Trophoblast cell (in vitro differentiated cells and primary cell): Measurements from ENCODE around the gene SNX33.
A peak's percentile ranks its signal among the peaks of the same experiment; 100 is the strongest.

Experiments used
- DNase-seq, 2 donors: peaks; one replicate each; pipeline ENCODE4 v3.0.0-alpha.2; 2016
- H2AFZ ChIP-seq: 2 replicates; pipeline ENCODE4 v1.6.1; 2013; ENCODE audit warnings: low read length, moderate library complexity, mild to moderate bottlenecking; ENCODE audit not compliant: insufficient read depth, poor library complexity
- H2AK5ac ChIP-seq: 2 replicates; pipeline ENCODE4 v1.6.1; 2013; ENCODE audit warnings: mild to moderate bottlenecking, low read length
- H2BK120ac ChIP-seq: 2 replicates; pipeline ENCODE4 v1.6.1; 2013; ENCODE audit warnings: low read length, mild to moderate bottlenecking, moderate library complexity; ENCODE audit not compliant: insufficient read depth, poor library complexity
- H2BK12ac ChIP-seq: 2 replicates; pipeline ENCODE4 v1.6.1; 2013; ENCODE audit warnings: mild to moderate bottlenecking, low read length, moderate library complexity
- H2BK5ac ChIP-seq: 2 replicates; pipeline ENCODE4 v1.6.1; 2013; ENCODE audit warnings: low read length, low read depth, moderate library complexity, mild to moderate bottlenecking; ENCODE audit not compliant: poor library complexity
- H3K14ac ChIP-seq: 2 replicates; pipeline ENCODE4 v1.6.1; 2013; ENCODE audit warnings: mild to moderate bottlenecking, low read length
- H3K18ac ChIP-seq: 2 replicates; pipeline ENCODE4 v1.6.1; 2013; ENCODE audit warnings: mild to moderate bottlenecking, low read length
- H3K23ac ChIP-seq: 2 replicates; pipeline ENCODE4 v1.6.1; 2013; ENCODE audit warnings: low read length
- H3K27ac ChIP-seq: 2 replicates; pipeline ENCODE4 v1.5.1; 2013; ENCODE audit warnings: low read depth, mild to moderate bottlenecking, inconsistent platforms, low read length, moderate library complexity
- H3K27me3 ChIP-seq: 2 replicates; pipeline ENCODE4 v1.6.1; 2013; ENCODE audit warnings: inconsistent platforms, mild to moderate bottlenecking, low read length, moderate library complexity; ENCODE audit not compliant: insufficient read depth
- H3K36me3 ChIP-seq, 2 experiments: 1 replicate in 1 of 2; 2 replicates in 1 of 2; pipeline ENCODE4 v1.6.1; 2013; ENCODE audit warnings: low read length in 2 of 2, mild to moderate bottlenecking in 2 of 2, moderate library complexity in 1 of 2; ENCODE audit not compliant: insufficient read depth in 2 of 2, control insufficient read depth in 1 of 2
- H3K4ac ChIP-seq: 2 replicates; pipeline ENCODE4 v1.6.1; 2013; ENCODE audit warnings: low read depth, mild to moderate bottlenecking, low read length, moderate library complexity
- H3K4me1 ChIP-seq, 2 experiments: 1 replicate in 1 of 2; 2 replicates in 1 of 2; pipeline ENCODE4 v1.6.1; 2013; ENCODE audit warnings: low read length in 2 of 2, mild to moderate bottlenecking in 2 of 2, moderate library complexity in 1 of 2; ENCODE audit not compliant: insufficient read depth in 2 of 2, control insufficient read depth in 1 of 2
- H3K4me2 ChIP-seq: 2 replicates; pipeline ENCODE4 v1.6.1; 2013; ENCODE audit warnings: inconsistent platforms, mild to moderate bottlenecking, low read length, moderate library complexity
- H3K4me3 ChIP-seq: 2 replicates; pipeline ENCODE4 v1.5.1; 2013; ENCODE audit warnings: mild to moderate bottlenecking, low read depth, low read length, inconsistent platforms
- H3K79me1 ChIP-seq: one replicate; pipeline ENCODE4 v1.6.1; 2013; ENCODE audit warnings: low read length
- H3K79me2 ChIP-seq: 2 replicates; pipeline ENCODE4 v1.6.1; 2013; ENCODE audit warnings: low read length, mild to moderate bottlenecking; ENCODE audit not compliant: control insufficient read depth, insufficient read depth, poor library complexity
- H3K9ac ChIP-seq: 2 replicates; pipeline ENCODE4 v1.6.1; 2013; ENCODE audit warnings: mild to moderate bottlenecking, low read length
- H3K9me3 ChIP-seq: 2 replicates; pipeline ENCODE4 v1.6.1; 2013; ENCODE audit warnings: low read depth, mild to moderate bottlenecking, control low read depth, inconsistent platforms, low read length; ENCODE audit not compliant: insufficient read depth
- H4K12ac ChIP-seq: 2 replicates; pipeline ENCODE4 v1.6.1; 2013; ENCODE audit warnings: low read depth, mild to moderate bottlenecking, low read length, moderate library complexity
- H4K8ac ChIP-seq: 2 replicates; pipeline ENCODE4 v1.6.1; 2013; ENCODE audit warnings: low read depth, mild to moderate bottlenecking, low read length, moderate library complexity
- H4K91ac ChIP-seq: one replicate; pipeline ENCODE4 v1.6.1; 2013; ENCODE audit warnings: low read depth, mild to moderate bottlenecking, low read length, moderate library complexity
- WGBS: extraction: QIAGEN DNeasy Blood & Tissue Kit; methylation state at CpG from one replicate; pipeline ENCODE4 v1.1.7; 2013; ENCODE audit warnings: missing lambda C conversion rate; ENCODE audit not compliant: insufficient read length, insufficient coverage; ENCODE audit errors: extremely low coverage; 5-methylcytosine and 5-hydroxymethylcytosine counted together

The SNX33 gene

DNA sequence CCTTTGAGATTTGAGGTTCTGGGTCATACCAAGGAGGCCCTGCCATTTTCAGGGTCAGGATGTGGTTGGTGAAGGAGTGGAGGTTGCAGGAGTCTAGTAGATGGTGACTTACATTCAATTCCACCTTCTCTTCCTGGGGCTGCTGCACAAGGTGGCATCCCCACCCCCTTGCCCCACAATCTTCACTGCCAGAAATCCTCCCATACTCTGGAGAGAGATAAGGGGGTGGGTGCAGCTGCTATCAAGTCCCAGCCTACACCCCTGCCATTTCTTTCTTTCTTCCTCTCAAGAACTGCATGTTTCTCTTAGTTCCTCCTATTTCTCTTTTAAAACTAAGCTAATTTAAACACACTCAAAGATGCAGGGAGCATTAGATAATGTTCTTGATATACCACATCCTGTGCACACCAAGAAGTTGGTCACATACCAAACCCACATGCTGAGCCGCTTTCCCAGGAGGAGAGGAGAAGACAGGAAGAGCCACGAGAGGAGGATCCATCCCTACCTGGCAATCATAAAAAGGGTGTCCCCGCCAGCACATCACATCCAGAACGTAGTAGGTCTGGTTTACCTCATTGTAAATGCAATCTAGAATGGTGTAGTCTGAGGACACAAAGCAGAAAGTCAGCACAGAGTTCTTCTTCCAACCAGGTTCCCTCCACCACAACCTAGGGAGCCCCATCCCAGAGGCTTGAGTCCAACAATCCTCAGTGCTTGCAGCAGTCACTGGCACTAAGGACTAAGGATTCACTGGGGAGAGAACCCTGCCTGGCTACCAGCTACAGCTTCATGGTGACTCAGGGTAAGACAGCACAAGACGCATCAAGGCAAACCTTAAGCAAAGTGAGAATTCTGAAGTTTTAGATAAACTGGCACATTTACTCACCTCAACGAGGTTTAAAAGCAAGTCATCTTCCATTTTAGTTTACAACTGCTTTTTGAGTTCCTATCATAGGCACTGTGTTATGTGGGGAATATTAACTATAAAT, 40.7 kb upstream of the SNX33 start:
- Histone ChIP-seq H3K4ac (no peak overlapping the region), H2BK120ac (no peak overlapping the region), H3K27me3 (no peaks in the 10 kb centered on the region), H3K36me3 (peaks cover 13 to 28% of the 10 kb centered on the region in 2 experiments), H2BK5ac (no peak overlapping the region), H3K14ac (no peak overlapping the region), H3K4me1 (no peaks in the 10 kb centered on the region), H2AFZ (no peak overlapping the region), H3K4me3 (no peak overlapping the region), H3K9me3 (no peaks in the 10 kb centered on the region), H3K4me2 (no peak overlapping the region), H3K23ac (no peak overlapping the region), H3K9ac (no peak overlapping the region), H4K12ac (no peak overlapping the region), H3K79me1 (no peaks in the 10 kb centered on the region), H3K27ac (no peak overlapping the region), H2BK12ac (no peak overlapping the region), H3K79me2 (no peaks in the 10 kb centered on the region), H2AK5ac (no peak overlapping the region), H4K91ac (no peak overlapping the region), H3K18ac (no peak overlapping the region), H4K8ac (no peak overlapping the region)
- no CpG with 5 or more reads among the region's 6 CpGs for WGBS
- DNase-seq = no peak

DNA sequence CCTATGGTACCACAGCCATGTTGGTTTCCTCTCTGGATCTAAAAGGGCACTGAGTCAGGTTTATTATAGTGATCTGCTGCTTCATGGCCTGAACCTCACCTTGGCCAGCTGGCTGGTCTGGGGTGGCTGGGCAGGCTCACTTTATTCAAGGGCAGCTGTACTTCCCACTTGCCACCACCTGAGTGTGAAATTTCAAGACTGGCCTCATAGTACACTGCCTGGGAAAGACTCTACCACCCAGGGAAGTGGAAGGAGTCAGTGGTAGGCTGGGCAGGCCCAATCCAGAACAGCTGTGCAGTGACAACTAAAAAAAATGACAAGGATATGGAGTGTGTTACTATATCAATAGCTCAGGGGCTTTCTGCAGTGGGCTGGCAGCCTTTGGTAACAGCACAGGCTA, 30.9 kb upstream of the SNX33 start:
- H3K4me2 ChIP-seq = no peak overlapping the region
- H3K4me3 ChIP-seq = no peak overlapping the region
- no peak overlapping the region for H4K8ac ChIP-seq
- peaks cover 13 to 21% of the 10 kb centered on the region in 2 experiments for H3K36me3 ChIP-seq
- H3K4ac ChIP-seq = no peak overlapping the region
- H3K27me3 ChIP-seq = no peaks in the 10 kb centered on the region
- H3K9ac ChIP-seq = no peak overlapping the region
- H3K9me3 ChIP-seq = no peaks in the 10 kb centered on the region
- no peak for DNase-seq
- no peak overlapping the region for H2AFZ ChIP-seq
- no peak overlapping the region for H3K18ac ChIP-seq
- H2BK12ac ChIP-seq = no peak overlapping the region
- H3K14ac ChIP-seq = no peak overlapping the region
- H3K4me1 ChIP-seq = no peaks in the 10 kb centered on the region
- no peak overlapping the region for H2AK5ac ChIP-seq
- H4K12ac ChIP-seq = no peak overlapping the region
- no peak overlapping the region for H3K23ac ChIP-seq
- no peak overlapping the region for H2BK120ac ChIP-seq
- H3K79me2 ChIP-seq = no peaks in the 10 kb centered on the region
- no peak overlapping the region for H4K91ac ChIP-seq
- no peak overlapping the region for H3K27ac ChIP-seq
- H3K79me1 ChIP-seq = no peaks in the 10 kb centered on the region
- no peak overlapping the region for H2BK5ac ChIP-seq

DNA sequence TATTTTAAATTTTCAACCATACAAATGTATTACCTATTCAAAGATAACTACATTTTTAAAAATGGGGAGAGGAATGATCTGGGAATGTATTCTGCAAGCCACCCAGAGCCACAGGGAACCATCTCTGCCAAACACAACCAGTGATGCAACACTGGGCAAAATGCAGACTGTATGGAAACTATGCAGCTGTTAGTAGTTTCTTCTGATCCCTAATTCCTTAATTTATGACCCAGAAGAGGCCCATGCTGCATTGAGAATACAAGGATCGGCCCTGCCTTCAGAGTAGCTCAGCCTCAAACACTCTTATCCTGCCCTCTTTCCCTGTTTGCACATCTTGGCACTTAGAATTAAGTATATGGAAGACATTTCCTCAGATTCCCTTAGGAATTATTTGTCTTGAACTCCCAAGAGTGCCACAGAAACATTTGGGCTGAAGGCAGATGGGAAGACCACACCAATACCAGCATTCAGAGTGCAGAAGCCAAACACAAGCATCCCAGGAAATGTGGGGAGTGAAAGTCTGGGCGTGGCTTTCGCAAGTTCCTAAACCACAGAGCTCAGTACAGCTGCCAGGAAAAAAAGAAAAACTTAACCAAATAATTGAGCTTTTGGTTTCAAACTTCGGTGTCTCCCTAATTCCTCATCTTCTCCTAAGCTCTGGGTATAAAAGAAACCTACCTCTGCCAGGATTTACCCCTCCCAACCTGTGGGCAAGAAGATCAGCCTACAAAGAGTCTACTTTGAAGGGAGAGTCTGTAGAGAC, 27.5 kb upstream of the SNX33 start:
- H4K91ac ChIP-seq = no peak overlapping the region
- H3K9ac ChIP-seq = no peak overlapping the region
- H3K4me1 ChIP-seq = no peaks in the 10 kb centered on the region
- no peak overlapping the region for H3K27ac ChIP-seq
- H3K4me2 ChIP-seq = no peak overlapping the region
- H3K4ac ChIP-seq = no peak overlapping the region
- H3K18ac ChIP-seq = no peak overlapping the region
- H2AFZ ChIP-seq = no peak overlapping the region
- H4K12ac ChIP-seq = no peak overlapping the region
- H4K8ac ChIP-seq = no peak overlapping the region
- no peak overlapping the region for H2BK12ac ChIP-seq
- no peak overlapping the region for H2AK5ac ChIP-seq
- H3K79me2 ChIP-seq = peaks cover 1% of the 10 kb centered on the region
- no peak overlapping the region for H2BK120ac ChIP-seq
- no peak overlapping the region for H3K4me3 ChIP-seq
- no peak overlapping the region for H3K23ac ChIP-seq
- H3K14ac ChIP-seq = no peak overlapping the region
- no peaks in the 10 kb centered on the region for H3K27me3 ChIP-seq
- H3K36me3 ChIP-seq = peaks cover 11 to 17% of the 10 kb centered on the region in 2 experiments
- H3K9me3 ChIP-seq = no peaks in the 10 kb centered on the region
- no peak for DNase-seq
- no CpG with 5 or more reads among the region's 4 CpGs for WGBS
- no peak overlapping the region for H2BK5ac ChIP-seq
- peaks cover 2% of the 10 kb centered on the region for H3K79me1 ChIP-seq

DNA sequence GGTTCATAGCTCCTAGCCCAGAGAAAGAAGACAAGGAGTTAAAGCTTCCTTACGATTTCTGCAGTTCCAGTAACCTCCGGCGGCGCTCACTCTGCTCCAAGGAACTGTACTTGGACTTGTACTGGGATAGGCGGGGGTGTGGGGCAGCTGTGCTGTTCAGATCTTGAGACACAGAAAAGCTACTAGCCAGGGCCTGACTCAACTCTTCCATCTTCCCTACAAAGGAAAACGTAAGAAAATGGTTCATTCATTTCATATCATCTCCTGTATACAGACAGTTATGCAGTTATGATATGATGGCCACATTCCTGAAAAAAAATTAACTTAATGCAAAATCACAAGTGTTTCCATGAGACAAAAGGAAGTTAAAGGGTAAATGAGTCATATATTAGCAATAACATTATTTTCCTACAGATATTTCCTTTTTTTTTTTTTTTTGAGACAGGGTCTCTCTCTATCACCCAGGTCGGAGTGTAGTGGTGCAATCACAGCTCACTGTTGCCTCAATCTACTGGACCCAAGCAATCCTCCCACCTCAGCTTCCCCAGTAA, 26.8 kb upstream of the SNX33 start:
- peaks cover 3% of the 10 kb centered on the region for H3K79me2 ChIP-seq
- H3K23ac ChIP-seq = no peak overlapping the region
- H3K4me1 ChIP-seq = no peaks in the 10 kb centered on the region
- no peak overlapping the region for H3K4ac ChIP-seq
- no peaks in the 10 kb centered on the region for H3K9me3 ChIP-seq
- H2AFZ ChIP-seq = no peak overlapping the region
- WGBS = no CpG with 5 or more reads among the region's 7 CpGs
- no peak overlapping the region for H3K9ac ChIP-seq
- H3K18ac ChIP-seq = no peak overlapping the region
- H3K4me2 ChIP-seq = no peak overlapping the region
- no peak overlapping the region for H2BK5ac ChIP-seq
- H3K27ac ChIP-seq = no peak overlapping the region
- DNase-seq = peak in 1 of 2 donors; percentile 14
- H2BK120ac ChIP-seq = no peak overlapping the region
- no peak overlapping the region for H4K8ac ChIP-seq
- H3K79me1 ChIP-seq = peaks cover 7% of the 10 kb centered on the region
- peaks cover 10 to 17% of the 10 kb centered on the region in 2 experiments for H3K36me3 ChIP-seq
- H2AK5ac ChIP-seq = no peak overlapping the region
- H3K14ac ChIP-seq = no peak overlapping the region
- no peaks in the 10 kb centered on the region for H3K27me3 ChIP-seq
- H2BK12ac ChIP-seq = no peak overlapping the region
- H4K91ac ChIP-seq = no peak overlapping the region
- no peak overlapping the region for H3K4me3 ChIP-seq
- no peak overlapping the region for H4K12ac ChIP-seq
